ENCODE results near the gene MDM4. TPM values are rescaled to one million over a fixed set of nuclear protein-coding genes. Genes with fewer than 3 reads are reported as not detected.

Gene MDM4
- total and polyA plus RNA-seq, 2 donors (not counting 3 experiments of a cell fraction or from before 2014, with no cell fraction given) = 11.7 to 67.0 TPM

GRCh38 chr1:204499511-204500468 is 16.4 kb upstream of the MDM4 start:
- CTCF ChIA-PET = interaction anchor here (1.2 to 18.3 kb wide), 5 partner anchors 22 to 102 kb away, joined by 3 to 1267 read pairs (median 5); no protein-coding TSS in a partner anchor
- no peak overlapping the region for H2AFZ ChIP-seq (ENCODE audit: low read depth, low read length)
- FAIRE-seq (no peak), DNase-seq (ENCODE audit: low read depth, low spot score) (no peak)
- H3K4me3 ChIP-seq (replicated peaks in 1 of 3; ENCODE audit: insufficient read depth in 1 of 3, low read depth in 1 of 3, low read length in 3 of 3) = no peak overlapping the region
- no peaks in the 10 kb centered on the region for H4K20me1 ChIP-seq (replicated peaks; ENCODE audit: control insufficient read depth, extremely low read depth, insufficient read depth, low read length)
- no peak overlapping the region for H3K9ac ChIP-seq (replicated peaks; ENCODE audit: extremely low read depth, insufficient read depth, low read length)
- H3K36me3 ChIP-seq (ENCODE audit: control insufficient read depth in 2 of 2, extremely low read depth in 1 of 2, insufficient read depth in 2 of 2, low read length in 2 of 2) = no peaks in the 10 kb centered on the region
- peaks cover 19% of the 10 kb centered on the region for H3K4me1 ChIP-seq (ENCODE audit: control insufficient read depth, extremely low read depth, insufficient read depth, low read length)
- H3K27me3 ChIP-seq (ENCODE audit: control insufficient read depth in 2 of 2, insufficient read depth in 2 of 2, low read length in 2 of 2) = no peaks in the 10 kb centered on the region
- no peak for TF ChIP-seq EZH2 (IDR thresholded peaks at IDR 0.05; ENCODE audit: borderline replicate concordance, low read depth, low read length, severe bottlenecking)
- TF ChIP-seq, protein P1, sequence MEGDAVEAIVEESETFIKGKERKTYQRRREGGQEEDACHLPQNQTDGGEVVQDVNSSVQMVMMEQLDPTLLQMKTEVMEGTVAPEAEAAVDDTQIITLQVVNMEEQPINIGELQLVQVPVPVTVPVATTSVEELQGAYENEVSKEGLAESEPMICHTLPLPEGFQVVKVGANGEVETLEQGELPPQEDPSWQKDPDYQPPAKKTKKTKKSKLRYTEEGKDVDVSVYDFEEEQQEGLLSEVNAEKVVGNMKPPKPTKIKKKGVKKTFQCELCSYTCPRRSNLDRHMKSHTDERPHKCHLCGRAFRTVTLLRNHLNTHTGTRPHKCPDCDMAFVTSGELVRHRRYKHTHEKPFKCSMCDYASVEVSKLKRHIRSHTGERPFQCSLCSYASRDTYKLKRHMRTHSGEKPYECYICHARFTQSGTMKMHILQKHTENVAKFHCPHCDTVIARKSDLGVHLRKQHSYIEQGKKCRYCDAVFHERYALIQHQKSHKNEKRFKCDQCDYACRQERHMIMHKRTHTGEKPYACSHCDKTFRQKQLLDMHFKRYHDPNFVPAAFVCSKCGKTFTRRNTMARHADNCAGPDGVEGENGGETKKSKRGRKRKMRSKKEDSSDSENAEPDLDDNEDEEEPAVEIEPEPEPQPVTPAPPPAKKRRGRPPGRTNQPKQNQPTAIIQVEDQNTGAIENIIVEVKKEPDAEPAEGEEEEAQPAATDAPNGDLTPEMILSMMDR (IDR thresholded peaks at IDR 0.05; ENCODE audit: extremely low read depth in 1 of 2, insufficient read depth in 1 of 2, low read depth in 1 of 2, low read length in 2 of 2) = no peak
- no peak for TF ChIP-seq JUN (IDR thresholded peaks at IDR 0.05; ENCODE audit: borderline replicate concordance, insufficient read depth, insufficient read length, low read depth)
- no peak for TF ChIP-seq FOS (IDR thresholded peaks at IDR 0.05; ENCODE audit: borderline replicate concordance, insufficient read depth, low read length)
- TF ChIP-seq GATA2 (IDR thresholded peaks at IDR 0.05; ENCODE audit: insufficient read depth, insufficient read length, low read depth, low read length) = no peak
- TF ChIP-seq MYC (IDR thresholded peaks at IDR 0.05; ENCODE audit: low read depth, low read length) = no peak
- no peak for TF ChIP-seq POLR2A (IDR thresholded peaks at IDR 0.05; ENCODE audit: low read depth, low read length)
- no peak for TF ChIP-seq POLR2AphosphoS5 (IDR thresholded peaks at IDR 0.05; ENCODE audit: insufficient read depth, low read depth, low read length)
- no peak for TF ChIP-seq MAX (IDR thresholded peaks at IDR 0.05; ENCODE audit: insufficient read depth, insufficient read length)
- intact Hi-C loops (cut with micrococcal nuclease) (loop anchor here (5.0 to 10.0 kb wide), 3 partner anchors 242 to 635 kb away; partner anchors contain the start of genes GOLT1A and SNRPE), dilution Hi-C loops (cut with MboI; ENCODE audit: extremely low pct_ligation_motif_present, low sequenced_read_pairs) (loop anchor here (10.0 kb wide), 1 partner anchor 55 kb away; no protein-coding TSS in a partner anchor)
- no peak overlapping the region for H3K27ac ChIP-seq (ENCODE audit: insufficient read depth, low read depth, low read length)
- no peak overlapping the region for H3K4me2 ChIP-seq (ENCODE audit: insufficient read depth, low read length)
- POLR2A ChIA-PET = no interaction called here
- no TSS peak for BruUV-seq (replicated peaks)
- H3K9me3 ChIP-seq (replicated peaks; ENCODE audit: control insufficient read depth, insufficient read depth, low read length) = no peaks in the 10 kb centered on the region
- H3K9me1 ChIP-seq (replicated peaks; ENCODE audit: control insufficient read depth, extremely low read depth, insufficient read depth, low read length) = no peaks in the 10 kb centered on the region
- H3K79me2 ChIP-seq (ENCODE audit: control insufficient read depth, insufficient read depth, low read length) = no peaks in the 10 kb centered on the region

All from endothelial cell of umbilical vein (primary cell).